Glutamatergic neuron (in vitro differentiated cells): ENCODE data around the gene CYCS. TPM values are rescaled to one million over a fixed set of nuclear protein-coding genes. Genes with fewer than 3 reads are reported as not detected.

Experiments used
- DNase-seq: peaks from one replicate; pipeline ENCODE4 v3.0.0; 2022
- H3K27ac Mint-ChIP-seq: one replicate; pipeline ENCODE4 v1.8.0; 2020; ENCODE audit warnings: mild to moderate bottlenecking, mixed read lengths, inconsistent platforms; ENCODE audit not compliant: unreplicated experiment
- H3K27me3 Mint-ChIP-seq: one replicate; pipeline ENCODE4 v1.8.0; 2020; ENCODE audit warnings: mild to moderate bottlenecking, moderate library complexity, mixed read lengths, inconsistent platforms; ENCODE audit not compliant: unreplicated experiment
- H3K36me3 Mint-ChIP-seq: one replicate; pipeline ENCODE4 v1.8.0; 2020; ENCODE audit warnings: mild to moderate bottlenecking, mixed read lengths, inconsistent platforms; ENCODE audit not compliant: unreplicated experiment
- H3K4me1 Mint-ChIP-seq: one replicate; pipeline ENCODE4 v1.8.0; 2020; ENCODE audit warnings: mild to moderate bottlenecking, low read depth, mixed read lengths, inconsistent platforms; ENCODE audit not compliant: unreplicated experiment
- H3K4me3 Mint-ChIP-seq: one replicate; pipeline ENCODE4 v1.8.0; 2020; ENCODE audit warnings: mild to moderate bottlenecking, mixed read lengths, inconsistent platforms; ENCODE audit not compliant: unreplicated experiment
- H3K9me3 Mint-ChIP-seq: one replicate; pipeline ENCODE4 v1.8.0; 2020; ENCODE audit warnings: mild to moderate bottlenecking, moderate library complexity, mixed read lengths, inconsistent platforms; ENCODE audit not compliant: unreplicated experiment
- CTCF ChIP-seq: fragments of 200-600 bp; sonication (generic); IDR thresholded peaks from one replicate; pipeline ENCODE4 v1.5.0; 2021; ENCODE audit not compliant: partially characterized antibody, unreplicated experiment
- total RNA-seq: library from RNA; stranded (reverse); fragmentation: NEBNext Ultra II Directional; extraction: Animal tissue kit (Norgen Biotek cat#: 25700); gene quantifications from one replicate; pipeline ENCODE4 v1.2.1, GENCODE V29; 2021; ENCODE audit not compliant: unreplicated experiment

Gene CYCS
- total RNA-seq, 1 donor from 2014 or later, result 127 TPM

- no peaks in the 10 kb centered on the region for H3K4me1 Mint-ChIP-seq
- H3K27ac Mint-ChIP-seq, result no peak overlapping the region
- no peaks in the 10 kb centered on the region for H3K9me3 Mint-ChIP-seq
- H3K27me3 Mint-ChIP-seq, result no peaks in the 10 kb centered on the region
- DNase-seq, result no peak
- TF ChIP-seq CTCF, result no peak
- no peaks in the 10 kb centered on the region for H3K36me3 Mint-ChIP-seq
- H3K4me3 Mint-ChIP-seq, result no peak overlapping the region
These were observed 24.8 kb upstream of the CYCS start for GRCh38 chr7:25149836-25150235.

- Mint-ChIP-seq H3K4me3 (no peak overlapping the region), H3K27me3 (no peaks in the 10 kb centered on the region), H3K9me3 (no peaks in the 10 kb centered on the region), H3K36me3 (no peaks in the 10 kb centered on the region), H3K4me1 (no peaks in the 10 kb centered on the region), H3K27ac (no peak overlapping the region)
- TF ChIP-seq CTCF, result no peak
- DNase-seq, result no peak
These were observed 23.9 kb upstream of the CYCS start for GRCh38 chr7:25148772-25149575.

DNA sequence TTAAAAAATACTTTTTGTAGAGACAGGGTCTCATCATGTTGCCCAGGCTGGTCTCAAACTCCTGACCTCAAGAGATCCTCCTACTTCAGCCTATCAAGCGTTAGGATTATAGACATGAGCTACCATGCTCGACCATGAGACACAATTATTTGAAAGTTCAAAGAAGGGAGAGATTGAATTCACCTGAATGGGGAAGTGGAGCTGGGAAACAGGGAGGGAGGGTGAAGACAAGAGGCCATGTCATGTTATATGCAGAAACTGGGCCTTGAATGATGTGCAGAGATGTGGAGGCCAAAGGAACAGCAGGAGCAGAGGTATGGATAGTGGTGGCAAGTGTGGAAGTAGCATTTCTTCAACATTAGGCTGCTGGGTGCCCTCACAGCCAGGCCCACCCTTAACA, 18.7 kb upstream of the CYCS start:
- Mint-ChIP-seq H3K27me3 (no peaks in the 10 kb centered on the region), H3K9me3 (no peaks in the 10 kb centered on the region), H3K4me3 (no peak overlapping the region), H3K36me3 (no peaks in the 10 kb centered on the region), H3K27ac (no peak overlapping the region), H3K4me1 (no peaks in the 10 kb centered on the region)
- TF ChIP-seq CTCF, result no peak
- no peak for DNase-seq

GRCh38 chr7:25139536-25139935, 14.5 kb upstream of the CYCS start:
- Mint-ChIP-seq H3K27ac (no peak overlapping the region), H3K9me3 (no peaks in the 10 kb centered on the region), H3K4me3 (no peak overlapping the region), H3K36me3 (no peaks in the 10 kb centered on the region), H3K27me3 (no peaks in the 10 kb centered on the region), H3K4me1 (no peaks in the 10 kb centered on the region)
- no peak for DNase-seq
- TF ChIP-seq CTCF, result no peak

- Mint-ChIP-seq H3K36me3 (no peaks in the 10 kb centered on the region), H3K9me3 (no peaks in the 10 kb centered on the region), H3K4me1 (no peaks in the 10 kb centered on the region), H3K27ac (no peak overlapping the region), H3K4me3 (no peak overlapping the region), H3K27me3 (no peaks in the 10 kb centered on the region)
- DNase-seq, result no peak
- no peak for TF ChIP-seq CTCF
These were observed 9.4 kb upstream of the CYCS start for GRCh38 chr7:25134358-25135010.
